CD4-positive, alpha-beta T cell treated with Interferon alpha-2 for 1 hour (primary cell): ENCODE data around the gene SLC39A3.

ENCODE experiments used
- DNase-seq, 2 donors: peaks; one replicate each; pipeline ENCODE4 v3.0.0-alpha.2; 2020 to 2022

Gene SLC39A3

GRCh38 chr19:2744113-2744512 lies 4.3 kb upstream of the SLC39A3 start:
- DNase-seq = no peak

GRCh38 chr19:2743099-2743498 lies 3.3 kb upstream of the SLC39A3 start:
- DNase-seq = no peak

- DNase-seq = no peak
Measured at GRCh38 chr19:2740314-2740656, 468 bp upstream of the SLC39A3 start.

- no peak for DNase-seq
Measured at GRCh38 chr19:2736550-2737190, 3.1 kb downstream of the SLC39A3 start.

DNA sequence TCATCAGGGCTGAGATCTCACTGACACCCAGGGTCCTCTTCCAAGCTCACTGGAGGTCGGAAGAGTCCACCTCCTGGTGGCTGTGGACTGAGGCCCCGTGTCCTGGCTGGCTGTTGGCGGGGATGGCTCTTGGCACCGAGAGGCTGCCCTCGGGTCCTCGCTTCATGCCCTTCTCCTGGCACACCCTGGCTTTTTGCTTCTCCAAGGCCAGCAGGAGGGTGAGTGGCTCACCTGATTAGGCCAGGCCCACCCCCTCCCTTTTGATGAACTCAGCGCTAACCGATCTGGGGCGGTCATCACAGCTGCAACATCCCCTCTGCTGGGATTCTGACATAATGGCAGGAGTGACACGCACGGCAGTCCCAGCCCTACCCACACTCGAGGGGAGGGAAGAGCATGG lies 4.4 kb downstream of the SLC39A3 start:
- no peak for DNase-seq

DNA sequence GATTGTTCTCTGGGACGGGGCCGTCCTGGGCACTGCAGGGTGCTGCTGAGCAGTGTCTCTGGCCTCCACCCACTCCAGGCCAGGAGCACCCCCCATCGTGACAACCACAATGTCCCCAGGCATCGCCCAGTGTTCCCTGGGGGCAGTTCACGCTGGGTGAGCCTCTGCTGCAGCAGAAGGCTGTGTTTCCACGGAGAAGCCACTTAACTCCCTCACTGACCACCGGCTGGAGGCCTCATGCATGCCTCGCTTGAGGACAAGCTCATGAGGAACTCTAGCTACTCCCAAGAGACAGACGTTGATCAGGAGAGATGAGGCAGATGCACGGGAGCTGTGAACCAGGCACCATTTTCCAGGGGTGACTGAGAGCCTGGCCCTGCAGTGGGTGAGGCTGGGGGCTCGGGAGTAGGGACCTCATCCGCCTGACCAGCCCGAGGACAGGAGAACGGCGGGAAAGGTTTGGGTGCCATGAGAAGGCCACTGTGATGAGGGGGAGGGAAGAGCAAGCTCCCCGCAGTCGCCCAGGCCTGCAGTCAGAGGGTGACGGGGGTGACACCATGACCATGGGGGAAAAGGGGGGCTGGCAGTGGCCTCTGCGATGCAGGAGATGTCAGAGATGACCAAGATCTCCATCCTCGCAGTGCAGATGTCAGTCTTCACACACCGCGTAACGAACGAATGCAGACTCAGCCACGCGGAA lies 5.1 kb downstream of the SLC39A3 start:
- no peak for DNase-seq

DNA sequence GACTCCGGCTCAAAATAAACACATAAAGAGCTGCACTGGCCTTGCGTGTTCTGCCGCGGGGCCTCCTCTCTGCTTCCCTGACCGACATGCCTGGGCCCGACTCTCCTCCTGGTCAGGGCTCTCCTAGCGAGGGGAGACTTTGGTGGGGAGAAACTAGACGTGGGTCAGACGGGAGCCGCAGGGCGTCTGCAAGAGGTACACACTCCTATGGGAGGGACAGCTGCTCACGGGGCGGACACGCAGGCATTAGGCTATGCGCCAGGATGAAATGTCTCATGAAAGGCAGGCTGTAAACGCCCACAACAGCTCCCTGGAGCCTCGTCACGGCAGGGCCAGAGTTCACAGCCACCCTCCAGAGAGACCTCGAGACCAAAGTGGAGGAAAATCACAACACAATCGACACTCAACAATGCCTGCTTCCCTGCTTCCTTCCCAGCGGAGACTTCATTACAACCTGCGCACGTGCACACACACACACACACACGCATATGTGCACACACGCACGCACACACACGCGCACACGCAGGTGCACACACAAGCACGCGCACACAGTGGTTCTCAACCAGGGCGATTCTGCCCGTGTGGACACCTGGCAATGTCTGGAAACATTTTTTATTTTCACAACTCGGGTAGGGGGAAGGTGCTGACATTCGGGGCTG lies 5.8 kb downstream of the SLC39A3 start:
- no peak for DNase-seq

DNA sequence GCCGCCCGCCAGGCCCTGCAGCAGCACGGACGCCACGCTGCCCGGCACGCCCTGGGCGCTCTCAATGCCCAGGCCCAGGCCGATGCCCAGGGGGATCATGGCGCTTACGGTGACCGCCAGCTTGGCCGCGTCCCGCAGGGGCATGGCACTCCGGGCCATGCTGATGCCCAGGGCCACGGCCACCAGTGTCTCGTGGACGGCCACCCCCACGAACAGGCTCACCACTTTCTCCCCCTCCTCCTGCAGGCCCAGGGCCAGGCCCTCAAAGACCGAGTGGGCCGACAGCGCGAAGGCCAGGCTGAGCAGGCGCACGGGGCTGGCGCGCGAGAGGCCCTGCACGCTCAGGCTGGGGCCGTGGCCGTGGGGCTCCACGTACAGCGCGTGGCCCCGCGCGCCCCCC lies 6.9 kb downstream of the SLC39A3 start:
- DNase-seq = no peak

- DNase-seq = no peak
Measured at GRCh38 chr19:2732157-2732725, 7.6 kb downstream of the SLC39A3 start.

DNA sequence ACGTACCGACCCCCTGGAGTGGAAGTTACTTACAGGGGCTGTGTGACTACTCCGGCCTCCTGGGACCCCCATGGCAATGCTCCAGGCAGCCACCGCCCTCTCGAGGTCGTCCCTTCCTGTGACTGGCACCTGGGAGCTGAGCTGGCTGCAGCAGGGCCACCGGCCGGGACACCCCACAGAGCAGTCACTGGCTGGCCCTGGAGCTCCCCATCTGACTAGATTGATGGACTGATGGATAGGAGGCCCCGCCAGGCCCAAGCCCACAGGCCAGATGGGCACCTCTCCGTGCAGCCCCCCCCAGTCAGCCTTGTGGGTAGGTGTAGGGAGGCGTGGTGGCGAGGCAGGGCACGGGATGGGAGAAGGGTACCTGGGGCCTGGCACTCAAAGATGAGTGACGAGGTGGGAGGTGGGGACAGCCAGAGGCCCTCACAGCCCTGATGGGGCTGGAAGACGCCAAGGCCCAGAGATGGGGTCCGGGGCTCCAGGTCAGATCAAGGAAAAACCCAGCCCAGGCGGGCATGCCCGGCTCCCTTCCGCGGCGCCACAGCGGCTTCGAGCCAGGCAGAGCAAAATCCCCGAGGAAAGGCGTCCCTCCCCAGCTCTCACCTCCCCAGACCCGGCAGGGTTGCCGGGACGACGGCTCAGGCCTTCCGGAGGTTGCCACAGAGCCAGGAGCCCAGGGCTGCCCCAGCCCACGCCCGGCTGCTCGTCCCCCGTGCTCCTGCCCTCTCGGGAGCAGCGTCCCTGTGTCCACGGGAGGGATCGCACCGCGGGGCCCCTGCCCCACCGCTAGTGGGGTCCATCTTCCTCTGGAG lies 8.4 kb downstream of the SLC39A3 start:
- DNase-seq = no peak

DNA sequence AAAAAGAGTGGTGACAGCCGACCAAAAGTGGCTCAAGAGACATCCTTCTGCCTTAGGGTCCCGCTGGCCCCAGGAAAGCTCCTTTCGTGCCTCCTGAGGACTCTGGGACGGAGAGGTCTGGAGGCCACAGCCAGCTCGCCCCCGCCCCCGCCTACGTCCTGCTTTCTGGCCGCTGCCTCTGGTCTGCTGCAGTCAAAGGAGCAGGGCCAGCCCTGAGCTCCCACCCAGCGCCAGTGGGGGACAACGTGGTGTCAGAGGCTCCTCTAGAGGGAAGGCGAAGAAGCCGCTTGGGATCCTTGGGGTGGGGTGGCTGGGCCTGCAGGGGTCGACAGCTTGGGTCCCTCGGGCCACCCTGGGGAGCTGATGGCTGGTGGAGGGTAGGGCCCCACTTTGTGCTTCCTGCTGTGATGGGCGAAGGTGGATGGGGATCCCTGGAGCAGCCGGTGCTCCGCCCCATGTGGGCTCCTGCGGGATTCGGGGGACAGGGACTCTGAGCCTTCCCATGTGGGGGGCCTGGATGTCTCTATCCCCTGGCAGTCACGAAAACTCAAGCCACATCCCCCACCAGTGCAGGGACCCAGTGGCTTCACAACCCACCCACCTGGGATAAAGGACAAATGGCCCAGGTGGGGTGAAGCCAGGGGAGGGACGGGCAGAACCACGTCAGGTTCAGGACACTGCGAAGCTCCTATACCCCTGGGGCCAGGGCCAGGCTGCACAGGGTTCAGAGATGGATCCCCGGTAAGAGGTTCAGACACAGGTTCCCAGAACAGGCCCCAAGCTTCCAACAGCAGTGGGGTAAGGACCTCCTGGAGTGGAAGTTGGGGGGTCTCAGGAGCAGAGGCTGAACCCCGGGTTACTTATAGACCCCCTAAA lies 9.6 kb downstream of the SLC39A3 start:
- DNase-seq = no peak

GRCh38 chr19:2728783-2729387 lies 10.9 kb downstream of the SLC39A3 start:
- DNase-seq = no peak

DNA sequence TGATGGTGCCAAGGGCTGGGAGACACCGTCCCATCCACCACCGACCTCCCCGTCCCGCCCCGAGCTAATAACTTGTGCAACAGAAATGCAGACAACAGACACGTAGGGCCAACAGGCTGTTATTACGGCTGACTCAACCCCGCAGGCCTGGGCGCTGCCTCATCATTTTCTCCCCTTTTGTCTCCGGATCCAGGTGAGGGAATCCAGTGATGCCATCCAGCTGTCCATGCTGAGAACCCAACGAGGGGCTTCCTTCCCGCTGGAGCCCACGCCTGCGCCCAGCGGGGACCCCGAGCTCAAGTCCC lies 12.2 kb downstream of the SLC39A3 start:
- no peak for DNase-seq

- no peak for DNase-seq
Measured at GRCh38 chr19:2726904-2727639, 12.7 kb downstream of the SLC39A3 start.

GRCh38 chr19:2726160-2726855 lies 13.5 kb downstream of the SLC39A3 start:
- no peak for DNase-seq

GRCh38 chr19:2724148-2724557 lies 15.7 kb downstream of the SLC39A3 start:
- DNase-seq = no peak

- DNase-seq = no peak
Measured at GRCh38 chr19:2723747-2724146, 16.1 kb downstream of the SLC39A3 start.

GRCh38 chr19:2723345-2723715 lies 16.5 kb downstream of the SLC39A3 start:
- no peak for DNase-seq

DNA sequence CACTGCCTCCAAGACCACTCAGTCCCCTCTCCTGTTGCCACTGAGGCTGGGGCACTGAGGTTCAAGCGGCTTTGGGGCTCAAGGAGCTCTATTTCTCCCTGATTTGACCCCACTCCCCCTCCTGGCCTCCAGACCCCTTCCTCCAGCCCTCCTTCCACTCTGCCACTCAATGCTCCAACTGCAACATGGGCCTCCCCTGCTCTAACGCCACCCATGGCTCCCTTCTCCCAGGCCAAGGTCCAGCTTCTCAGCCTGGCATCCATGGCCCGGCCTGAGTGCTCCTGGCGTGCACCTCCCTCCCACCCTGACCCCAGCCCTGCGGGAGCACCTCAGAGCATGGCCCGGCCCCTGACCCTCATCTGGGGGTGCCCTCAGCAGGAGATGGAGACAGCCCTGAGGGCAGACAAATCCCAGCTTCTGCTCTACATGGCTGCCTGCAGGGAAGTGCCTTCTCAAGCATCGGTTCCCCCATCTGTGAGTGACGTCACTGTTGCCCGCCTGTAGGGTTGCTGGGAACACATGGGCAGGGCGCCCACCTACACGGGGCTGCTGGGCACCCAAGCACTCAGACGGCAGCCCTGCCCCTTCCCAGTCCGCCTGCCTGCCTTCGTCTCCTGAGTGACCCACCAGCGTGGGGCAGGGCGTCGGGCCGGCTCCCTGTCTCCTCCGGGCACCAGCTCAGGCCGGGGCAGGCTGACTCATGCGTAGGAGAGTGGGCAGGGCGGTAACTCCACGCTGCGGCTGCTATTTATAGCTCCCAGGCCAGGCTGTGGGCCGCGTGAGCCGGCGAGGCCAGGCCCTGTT lies 17.1 kb downstream of the SLC39A3 start:
- no peak for DNase-seq
